CD4-positive, alpha-beta T cell treated with Interleukin-21 for 1 hour (primary cell): ENCODE results near the gene ADARB1.
"Not testable (repeated sequence)": the region's sequence is repeated elsewhere in the genome, so short reads cannot be mapped to it uniquely, and the experiment has no call there.

ENCODE experiments used
- DNase-seq: peaks from one replicate; pipeline ENCODE4 v3.0.0-alpha.2; 2020

Gene ADARB1

GRCh38 chr21:45074048-45074817, at the start of gene ADARB1:
Gene ADARB1, plus strand, starts transcription at chr21:45074580. Its CDS starts 97,077 bp downstream, at chr21:45171657.
- peak; percentile 67 for DNase-seq

GRCh38 chr21:45026066-45026745, 48.2 kb upstream of the ADARB1 start:
- DNase-seq: no peak

- DNase-seq: no peak
Measured at GRCh38 chr21:45026826-45027225, 47.6 kb upstream of the ADARB1 start.

GRCh38 chr21:45027241-45028196, 46.9 kb upstream of the ADARB1 start:
- no peak for DNase-seq

- not testable (repeated sequence) for DNase-seq
Measured at GRCh38 chr21:45028645-45029044, 45.7 kb upstream of the ADARB1 start.

- no peak for DNase-seq
Measured at GRCh38 chr21:45029298-45029947, 45.0 kb upstream of the ADARB1 start.

GRCh38 chr21:45029948-45030681, 44.3 kb upstream of the ADARB1 start:
- DNase-seq: no peak

- no peak for DNase-seq
Measured at GRCh38 chr21:45030682-45031570, 43.5 kb upstream of the ADARB1 start.

GRCh38 chr21:45031571-45032191, 42.7 kb upstream of the ADARB1 start:
- DNase-seq: no peak

- no peak for DNase-seq
Measured at GRCh38 chr21:45032332-45032731, 42.0 kb upstream of the ADARB1 start.

GRCh38 chr21:45032977-45033710, 41.2 kb upstream of the ADARB1 start:
- DNase-seq: no peak

- no peak for DNase-seq
Measured at GRCh38 chr21:45033791-45034555, 40.4 kb upstream of the ADARB1 start.

- DNase-seq: no peak
Measured at GRCh38 chr21:45034556-45035476, 39.6 kb upstream of the ADARB1 start.

- DNase-seq: no peak
Measured at GRCh38 chr21:45035477-45035848, 38.9 kb upstream of the ADARB1 start.

- no peak for DNase-seq
Measured at GRCh38 chr21:45036630-45037029, 37.8 kb upstream of the ADARB1 start.

GRCh38 chr21:45037986-45038385, 36.4 kb upstream of the ADARB1 start:
- DNase-seq: no peak

- no peak for DNase-seq
Measured at GRCh38 chr21:45039317-45040156, 34.8 kb upstream of the ADARB1 start.
